Kidney epithelial cell (primary cell): ENCODE measurements around the gene EDDM3A. TPM values are rescaled to one million over a fixed set of nuclear protein-coding genes. Genes with fewer than 3 reads are reported as not detected.

Source experiments
- DNase-seq: peaks from one replicate; pipeline ENCODE4 v3.0.0-alpha.2; 2010; ENCODE audit warnings: low read depth
- H3K27me3 ChIP-seq: 2 replicates; pipeline ENCODE4 v1.6.0; 2011; ENCODE audit warnings: low read length; ENCODE audit not compliant: control insufficient read depth, insufficient read depth
- H3K36me3 ChIP-seq: 2 replicates; pipeline ENCODE4 v1.5.1; 2011; ENCODE audit warnings: low read length; ENCODE audit not compliant: control insufficient read depth, insufficient read depth
- H3K4me3 ChIP-seq: 2 replicates; pipeline ENCODE4 v1.5.1; 2011; ENCODE audit warnings: low read depth, mild to moderate bottlenecking, control low read depth, low read length
- total RNA-seq: library from RNA; depleted of rRNA; stranded (reverse); fragments of >200 nt; gene quantifications from 2 replicates; pipeline ENCODE4 v1.2.3, GENCODE V29; 2015
- TF ChIP-seq, protein P1 (sequence below): IDR thresholded peaks from 2 replicates; pipeline ENCODE4 v1.5.1; 2011; ENCODE audit warnings: mild to moderate bottlenecking, moderate library complexity, low read length, control low read depth, inconsistent platforms; ENCODE audit not compliant: insufficient read depth, poor library complexity, severe bottlenecking

Gene EDDM3A
- total RNA-seq, 1 donor from 2014 or later = not detected

DNA sequence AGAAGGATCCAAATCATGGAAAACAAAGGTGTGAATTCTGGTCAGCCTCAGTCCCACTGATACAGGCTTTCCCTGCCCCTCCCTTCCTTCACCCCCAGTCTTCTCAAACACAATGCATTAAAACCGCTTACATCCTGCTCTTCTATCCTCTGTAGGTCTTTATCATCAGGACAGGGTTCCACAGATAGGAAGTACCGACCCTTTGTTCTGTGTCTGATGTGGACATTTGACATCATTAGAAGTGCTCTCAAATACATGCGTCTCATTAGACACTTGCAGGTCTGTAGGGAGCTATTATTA lies 22.9 kb downstream of the EDDM3A start:
- no peaks in the 10 kb centered on the region for H3K27me3 ChIP-seq
- H3K4me3 ChIP-seq = no peak overlapping the region
- no peaks in the 10 kb centered on the region for H3K36me3 ChIP-seq
- TF ChIP-seq, protein P1, sequence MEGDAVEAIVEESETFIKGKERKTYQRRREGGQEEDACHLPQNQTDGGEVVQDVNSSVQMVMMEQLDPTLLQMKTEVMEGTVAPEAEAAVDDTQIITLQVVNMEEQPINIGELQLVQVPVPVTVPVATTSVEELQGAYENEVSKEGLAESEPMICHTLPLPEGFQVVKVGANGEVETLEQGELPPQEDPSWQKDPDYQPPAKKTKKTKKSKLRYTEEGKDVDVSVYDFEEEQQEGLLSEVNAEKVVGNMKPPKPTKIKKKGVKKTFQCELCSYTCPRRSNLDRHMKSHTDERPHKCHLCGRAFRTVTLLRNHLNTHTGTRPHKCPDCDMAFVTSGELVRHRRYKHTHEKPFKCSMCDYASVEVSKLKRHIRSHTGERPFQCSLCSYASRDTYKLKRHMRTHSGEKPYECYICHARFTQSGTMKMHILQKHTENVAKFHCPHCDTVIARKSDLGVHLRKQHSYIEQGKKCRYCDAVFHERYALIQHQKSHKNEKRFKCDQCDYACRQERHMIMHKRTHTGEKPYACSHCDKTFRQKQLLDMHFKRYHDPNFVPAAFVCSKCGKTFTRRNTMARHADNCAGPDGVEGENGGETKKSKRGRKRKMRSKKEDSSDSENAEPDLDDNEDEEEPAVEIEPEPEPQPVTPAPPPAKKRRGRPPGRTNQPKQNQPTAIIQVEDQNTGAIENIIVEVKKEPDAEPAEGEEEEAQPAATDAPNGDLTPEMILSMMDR = no peak
- no peak for DNase-seq

DNA sequence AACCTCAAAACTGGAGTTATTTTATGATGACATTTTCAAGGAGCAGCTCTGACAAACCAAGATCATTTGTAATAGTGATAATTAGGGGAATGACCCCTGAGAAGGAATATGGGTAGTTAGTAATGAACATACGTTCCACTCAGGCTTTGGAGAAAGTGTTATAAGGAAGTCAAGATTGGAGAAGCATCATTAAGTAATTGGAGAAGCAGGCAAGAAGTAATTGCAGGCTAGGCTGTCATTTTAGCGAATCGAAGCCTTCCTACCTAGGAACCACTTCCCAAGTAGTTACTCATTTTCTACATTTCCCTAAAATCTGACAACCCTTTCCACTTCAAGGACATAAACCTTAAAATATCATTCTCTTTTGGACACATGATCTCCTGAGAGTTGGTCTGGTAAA lies 23.7 kb downstream of the EDDM3A start:
- no peak for DNase-seq
- TF ChIP-seq, protein P1 = no peak
- Histone ChIP-seq H3K36me3 (no peaks in the 10 kb centered on the region), H3K27me3 (no peaks in the 10 kb centered on the region), H3K4me3 (no peak overlapping the region)

DNA sequence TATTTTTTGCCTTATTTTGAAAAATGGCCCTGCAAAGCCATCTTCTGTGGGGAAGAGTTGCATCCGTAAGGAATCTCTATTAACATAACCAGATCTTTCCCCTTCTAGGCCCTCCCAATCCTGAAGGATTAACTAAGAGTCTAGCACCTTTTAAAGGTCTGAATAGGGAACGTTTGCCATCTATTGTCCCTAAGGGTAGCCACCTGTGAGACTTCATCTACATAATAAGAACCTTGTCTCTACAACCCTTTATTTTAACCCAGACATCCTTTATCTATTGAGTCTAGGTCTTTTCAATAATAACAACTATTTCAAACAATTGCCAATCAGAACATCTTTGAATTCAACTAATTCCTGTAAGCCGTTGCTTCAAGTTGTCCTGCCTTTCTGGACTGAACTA lies 27.0 kb downstream of the EDDM3A start:
- H3K27me3 ChIP-seq = peaks cover 4% of the 10 kb centered on the region
- DNase-seq = no peak

DNA sequence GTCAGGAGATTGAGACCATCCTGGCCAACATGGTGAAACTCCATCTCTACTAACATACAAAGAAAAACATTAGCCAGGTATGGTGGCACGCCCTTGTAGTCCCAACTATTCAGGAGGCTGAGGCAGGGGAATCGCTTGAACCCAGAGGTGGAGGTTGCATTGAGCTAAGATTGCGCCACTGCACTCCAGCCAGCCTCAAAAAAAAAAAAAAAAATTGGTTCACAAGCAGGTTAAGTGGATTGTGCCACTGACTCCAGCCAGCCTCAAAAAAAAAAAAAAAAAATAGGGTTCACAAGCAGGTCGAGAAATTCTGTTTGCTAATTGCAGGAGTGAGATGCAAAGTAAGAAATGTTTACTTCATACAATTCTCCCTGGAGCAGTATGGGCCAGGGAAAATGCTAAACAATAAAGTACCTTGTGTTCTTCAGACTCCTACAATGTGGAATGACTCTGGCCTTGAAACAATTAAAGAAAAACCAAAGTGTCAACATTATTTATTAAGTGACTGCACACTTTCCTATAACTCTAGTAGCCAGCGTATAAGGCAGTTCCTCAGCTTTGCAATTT lies 28.7 kb downstream of the EDDM3A start:
- TF ChIP-seq, protein P1 = no peak
- Histone ChIP-seq H3K36me3 (no peaks in the 10 kb centered on the region), H3K27me3 (peaks cover 4% of the 10 kb centered on the region), H3K4me3 (no peak overlapping the region)
- no peak for DNase-seq

More for the DNA sequence above, 27.0 kb downstream of the EDDM3A start:
- no peaks in the 10 kb centered on the region for H3K36me3 ChIP-seq
- H3K4me3 ChIP-seq = no peak overlapping the region
- TF ChIP-seq, protein P1 = no peak

DNA sequence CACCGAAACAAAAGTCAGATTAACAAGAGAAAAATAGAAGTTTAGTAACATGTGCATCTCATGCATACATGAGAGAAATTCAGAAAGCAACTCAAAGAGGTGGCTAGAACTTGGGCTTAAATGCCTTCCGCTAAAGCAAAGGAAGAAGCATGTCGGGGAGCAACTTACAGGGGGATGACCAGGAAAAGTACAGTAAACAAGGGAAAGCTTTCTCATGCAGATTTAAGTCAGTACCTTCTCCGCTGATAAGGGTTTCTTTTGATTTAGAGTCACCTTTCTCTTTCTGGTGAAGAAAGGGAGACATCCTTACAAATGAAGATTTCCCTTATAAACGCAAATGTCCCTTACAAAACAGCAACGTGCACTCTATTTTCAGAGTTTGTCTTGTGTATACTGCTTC lies 29.4 kb downstream of the EDDM3A start:
- no peak overlapping the region for H3K4me3 ChIP-seq
- H3K27me3 ChIP-seq = peaks cover 4% of the 10 kb centered on the region
- DNase-seq = no peak
- no peaks in the 10 kb centered on the region for H3K36me3 ChIP-seq
- TF ChIP-seq, protein P1 = no peak

DNA sequence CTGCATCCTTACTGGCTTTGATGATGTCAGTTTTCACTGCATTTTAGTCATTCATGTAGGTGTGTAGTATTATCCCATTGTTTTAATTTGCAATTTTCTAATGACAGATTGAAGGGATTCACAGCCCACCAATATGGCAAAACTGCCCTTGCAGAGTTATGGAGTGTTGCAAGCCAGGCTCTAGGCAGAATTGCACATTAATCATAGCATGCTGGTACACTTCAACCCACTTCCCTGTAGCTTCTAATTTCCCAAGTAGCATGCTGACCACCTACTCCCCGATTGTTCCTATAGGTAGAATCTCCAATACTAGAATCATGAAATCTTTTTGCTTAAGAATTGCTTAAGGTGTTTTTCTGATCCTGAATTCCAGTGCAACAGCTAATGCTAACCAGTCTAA lies 30.2 kb downstream of the EDDM3A start:
- TF ChIP-seq, protein P1 = no peak
- no peak overlapping the region for H3K4me3 ChIP-seq
- DNase-seq = no peak
- no peaks in the 10 kb centered on the region for H3K36me3 ChIP-seq
- peaks cover 4% of the 10 kb centered on the region for H3K27me3 ChIP-seq
